ENCODE results near the gene REXO5. TPM values are rescaled to one million over a fixed set of nuclear protein-coding genes. Genes with fewer than 3 reads are reported as not detected.
A peak's percentile ranks its signal among the peaks of the same experiment; 100 is the strongest.

The REXO5 gene
- total and polyA plus RNA-seq, 8 donors, result 2.9 to 16.3 (median 11.9) TPM

DNA sequence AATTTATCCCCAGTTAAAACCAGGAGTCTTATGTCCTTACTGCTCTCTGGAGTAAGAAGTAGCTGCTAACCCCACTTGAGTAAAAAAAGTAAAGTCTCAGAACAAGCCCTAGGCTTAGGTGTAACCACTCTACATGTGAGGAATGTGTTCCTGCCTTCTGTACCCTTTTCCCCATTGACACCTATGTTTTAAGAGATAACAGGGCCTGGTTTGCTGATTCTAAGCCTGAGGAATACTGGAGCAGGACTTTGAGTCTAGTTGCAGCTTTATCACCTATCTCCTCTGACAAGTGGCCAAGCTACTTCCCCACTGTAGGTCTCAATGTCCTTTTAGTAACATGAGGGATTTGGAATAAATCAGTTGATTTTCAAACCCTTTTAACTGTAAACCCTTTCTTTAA is 40.2 kb downstream of the REXO5 start:
- H3K9me3 ChIP-seq, result no peaks in the 10 kb centered on the region
- intact Hi-C loops (cut with DNase I), result loop anchor here in 1 of 2 donors (10.0 kb wide), 1 partner anchor 248 kb away; no protein-coding TSS in a partner anchor
- no peak for DNase-seq
- H3K27ac ChIP-seq, result no peak overlapping the region
- ATAC-seq, result no peak
- TF ChIP-seq, protein P1, sequence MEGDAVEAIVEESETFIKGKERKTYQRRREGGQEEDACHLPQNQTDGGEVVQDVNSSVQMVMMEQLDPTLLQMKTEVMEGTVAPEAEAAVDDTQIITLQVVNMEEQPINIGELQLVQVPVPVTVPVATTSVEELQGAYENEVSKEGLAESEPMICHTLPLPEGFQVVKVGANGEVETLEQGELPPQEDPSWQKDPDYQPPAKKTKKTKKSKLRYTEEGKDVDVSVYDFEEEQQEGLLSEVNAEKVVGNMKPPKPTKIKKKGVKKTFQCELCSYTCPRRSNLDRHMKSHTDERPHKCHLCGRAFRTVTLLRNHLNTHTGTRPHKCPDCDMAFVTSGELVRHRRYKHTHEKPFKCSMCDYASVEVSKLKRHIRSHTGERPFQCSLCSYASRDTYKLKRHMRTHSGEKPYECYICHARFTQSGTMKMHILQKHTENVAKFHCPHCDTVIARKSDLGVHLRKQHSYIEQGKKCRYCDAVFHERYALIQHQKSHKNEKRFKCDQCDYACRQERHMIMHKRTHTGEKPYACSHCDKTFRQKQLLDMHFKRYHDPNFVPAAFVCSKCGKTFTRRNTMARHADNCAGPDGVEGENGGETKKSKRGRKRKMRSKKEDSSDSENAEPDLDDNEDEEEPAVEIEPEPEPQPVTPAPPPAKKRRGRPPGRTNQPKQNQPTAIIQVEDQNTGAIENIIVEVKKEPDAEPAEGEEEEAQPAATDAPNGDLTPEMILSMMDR (IDR thresholded peaks at IDR 0.05), result no peak
- peaks cover 10 to 24% of the 10 kb centered on the region in 2 donors for H3K4me1 ChIP-seq
- no peaks in the 10 kb centered on the region for H3K27me3 ChIP-seq
- no peaks in the 10 kb centered on the region for H3K36me3 ChIP-seq
- no peak overlapping the region for H3K4me3 ChIP-seq

DNA sequence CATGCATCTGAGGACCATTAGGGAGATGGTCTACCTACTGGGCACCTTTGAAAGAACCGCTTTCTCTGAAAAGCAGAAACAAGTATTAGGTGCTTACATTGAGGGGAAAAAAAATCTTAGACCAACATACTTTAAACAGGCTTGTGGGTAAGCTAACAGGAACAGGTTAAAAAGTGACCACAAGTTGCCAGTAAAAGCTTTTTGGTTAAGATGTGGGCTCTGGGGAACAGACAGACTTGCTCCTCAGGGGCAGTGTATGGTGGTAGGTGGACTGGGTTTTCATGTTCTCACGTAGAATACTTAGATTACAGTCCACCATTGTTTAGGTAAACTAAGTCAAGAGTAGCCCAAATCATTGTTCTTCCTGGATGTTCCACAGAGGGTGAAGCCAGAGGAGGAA is 41.2 kb downstream of the REXO5 start:
- DNase-seq, result no peak
- intact Hi-C loops (cut with DNase I), result loop anchor here in 1 of 2 donors (10.0 kb wide), 1 partner anchor 247 kb away; no protein-coding TSS in a partner anchor
- no peaks in the 10 kb centered on the region for H3K27me3 ChIP-seq
- no peak overlapping the region for H3K27ac ChIP-seq
- H3K4me3 ChIP-seq, result no peak overlapping the region
- no peaks in the 10 kb centered on the region for H3K9me3 ChIP-seq
- no peaks in the 10 kb centered on the region for H3K36me3 ChIP-seq
- ATAC-seq, result no peak
- TF ChIP-seq, protein P1 (IDR thresholded peaks at IDR 0.05), result no peak
- H3K4me1 ChIP-seq, result peaks cover 12 to 34% of the 10 kb centered on the region in 2 donors

DNA sequence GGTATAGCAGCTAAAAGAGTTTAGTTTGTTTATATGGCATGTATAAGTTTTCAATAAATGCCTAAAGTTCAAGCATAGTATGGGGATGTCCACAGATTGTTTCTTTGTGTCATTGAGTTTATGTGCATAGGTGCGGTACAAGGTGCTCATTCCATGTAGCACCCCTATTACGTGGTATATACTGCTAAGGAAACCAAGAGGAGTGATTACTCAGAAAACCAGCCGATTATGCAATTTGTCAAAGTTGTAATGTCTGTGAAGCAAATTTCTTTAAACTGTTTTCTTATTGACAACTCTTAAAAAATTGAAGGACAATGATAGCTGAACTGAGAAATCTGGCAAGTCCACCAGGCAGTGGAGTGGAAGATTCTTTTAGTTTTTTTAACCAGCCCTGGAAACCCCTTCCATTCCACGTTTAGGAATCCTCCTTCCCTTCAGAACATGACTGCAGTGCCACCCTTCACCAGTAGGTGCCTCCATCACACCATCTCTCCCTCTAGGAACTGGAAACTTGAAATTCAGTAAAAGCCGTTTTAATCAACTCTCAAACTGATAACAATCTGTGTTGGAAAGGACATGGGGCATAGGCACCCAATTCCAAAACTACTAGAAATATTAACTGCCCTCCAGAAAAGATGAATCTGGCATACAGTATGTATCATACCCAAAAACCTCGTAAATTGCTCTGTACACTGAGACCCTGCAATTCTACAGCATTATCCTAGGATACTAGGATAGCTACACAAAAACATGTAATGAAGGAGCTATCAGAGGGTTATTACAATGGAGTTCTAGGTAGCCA is 43.5 kb downstream of the REXO5 start:
- intact Hi-C loops (cut with DNase I), result loop anchor here in 1 of 2 donors (10.0 kb wide), 1 partner anchor 245 kb away; no protein-coding TSS in a partner anchor
- H3K27ac ChIP-seq, result peak overlapping the region; percentile 49 to 67
- peaks cover 22 to 51% of the 10 kb centered on the region in 2 donors for H3K4me1 ChIP-seq
- no peaks in the 10 kb centered on the region for H3K9me3 ChIP-seq
- no peak overlapping the region for H3K4me3 ChIP-seq
- TF ChIP-seq, protein P1 (IDR thresholded peaks at IDR 0.05), result peak; percentile 97
- H3K36me3 ChIP-seq, result peaks cover 0 to 4% of the 10 kb centered on the region in 2 donors
- peak in 3 of 4 donors; percentile 56 to 73 (median 57) for DNase-seq
- peak; percentile 82 for ATAC-seq
- H3K27me3 ChIP-seq, result no peaks in the 10 kb centered on the region

DNA sequence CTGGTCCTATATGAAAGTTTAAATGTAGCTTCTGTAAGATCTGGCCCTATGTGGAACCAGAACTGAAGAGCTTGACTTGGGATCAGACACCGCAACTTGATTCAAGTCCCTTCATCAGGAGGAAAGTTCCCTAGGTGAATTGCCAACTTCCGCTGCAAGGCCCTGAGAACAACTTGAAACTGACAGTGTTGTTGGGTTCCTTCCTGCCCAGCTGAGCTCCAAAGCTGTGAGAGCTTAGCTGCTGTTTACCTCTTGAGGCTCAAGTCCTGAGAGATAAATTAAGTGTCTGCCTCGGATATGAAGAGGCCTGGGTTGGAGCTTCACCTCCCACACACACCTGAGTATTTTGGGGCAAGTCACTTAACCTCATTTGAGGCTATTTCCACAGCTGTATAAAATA is 44.7 kb downstream of the REXO5 start:
- ATAC-seq (peak; percentile 39), DNase-seq (no peak)
- no peak overlapping the region for H3K4me3 ChIP-seq
- TF ChIP-seq, protein P1 (IDR thresholded peaks at IDR 0.05), result no peak
- H3K27me3 ChIP-seq, result no peaks in the 10 kb centered on the region
- H3K27ac ChIP-seq, result peak overlapping the region; percentile 49 to 67
- peaks cover 22 to 51% of the 10 kb centered on the region in 2 donors for H3K4me1 ChIP-seq
- H3K9me3 ChIP-seq, result no peaks in the 10 kb centered on the region
- peaks cover 0 to 11% of the 10 kb centered on the region in 2 donors for H3K36me3 ChIP-seq
- intact Hi-C loops (cut with DNase I), result no loop called here

DNA sequence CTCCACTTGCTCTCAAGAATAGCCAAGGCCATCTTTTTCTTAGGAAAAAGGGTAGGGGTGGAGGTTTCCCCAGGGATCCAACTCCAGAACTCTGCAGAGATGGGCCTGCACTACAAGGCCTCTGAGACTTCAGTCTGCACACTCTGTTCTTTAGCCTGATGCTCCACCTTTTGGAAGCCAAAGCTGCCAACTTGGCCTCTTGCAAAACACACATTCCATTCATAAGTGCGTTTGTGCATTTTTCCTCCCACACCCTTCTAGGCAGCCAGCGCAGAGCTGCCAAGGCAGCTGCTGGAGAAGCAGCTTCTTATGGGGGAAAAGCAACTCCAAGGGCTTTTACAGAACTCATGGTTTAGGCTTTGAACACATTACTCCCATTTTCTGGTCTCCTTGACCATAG is 45.3 kb downstream of the REXO5 start:
- Histone ChIP-seq H3K36me3 (peaks cover 0 to 11% of the 10 kb centered on the region in 2 donors), H3K27me3 (no peaks in the 10 kb centered on the region), H3K4me1 (peaks cover 22 to 51% of the 10 kb centered on the region in 2 donors), H3K9me3 (no peaks in the 10 kb centered on the region), H3K4me3 (no peak overlapping the region), H3K27ac (peak overlapping the region; percentile 49 to 67)
- intact Hi-C loops (cut with DNase I), result no loop called here
- TF ChIP-seq, protein P1 (IDR thresholded peaks at IDR 0.05), result no peak
- DNase-seq (peak; percentile 59 to 78 (median 67)), ATAC-seq (peak; percentile 83)

All from left lung (tissue), 10 donors.